Panc1 (cell line): ENCODE results near the gene MPRIP. TPM values are rescaled to one million over a fixed set of nuclear protein-coding genes. Genes with fewer than 3 reads are reported as not detected.
"Not testable (repeated sequence)": the region's sequence is repeated elsewhere in the genome, so short reads cannot be mapped to it uniquely, and the experiment has no call there.

Experiments used
- ATAC-seq: fragments of 200-7000 bp; cut with Tn5 transposase; 2 replicates; pipeline ENCODE4 v1.9.1; 2020; ENCODE audit warnings: mild to moderate bottlenecking, moderate library complexity
- BruUV-seq: library from RNA; stranded (reverse); fragments of 400-500 nt; replicated peaks from 2 replicates; lab custom pipeline; 2021; lab: Mats Ljungman, UMichigan
- CTCF ChIA-PET: fragments of 300-600 bp; sonication (Branson Sonifier 250); formaldehyde crosslinking; loops from one replicate; lab custom pipeline; 2022; ENCODE audit warnings: antibody characterized with exemption; lab: Charles Lee
- POLR2A ChIA-PET: fragments of 300-600 bp; sonication (Branson Sonifier 250); formaldehyde crosslinking; loops from one replicate; lab custom pipeline; 2022; ENCODE audit warnings: antibody characterized with exemption; lab: Charles Lee
- DNase-seq: peaks from one replicate; pipeline ENCODE4 v3.0.0-alpha.2; 2010; ENCODE audit warnings: low read depth, low spot score
- H3K27ac ChIP-seq: 2 replicates; pipeline ENCODE4 v1.5.1; 2011; ENCODE audit warnings: mild to moderate bottlenecking, low read length, inconsistent platforms
- H3K27me3 ChIP-seq: fragments of 200-500 bp; sonication (Bioruptor generic); 2 replicates; pipeline ENCODE4 v1.6.0; 2014; ENCODE audit warnings: low read length, inconsistent platforms; ENCODE audit not compliant: control insufficient read depth, insufficient read depth
- H3K36me3 ChIP-seq: fragments of 200-500 bp; sonication (Bioruptor generic); 2 replicates; pipeline ENCODE4 v1.5.1; 2014; ENCODE audit warnings: inconsistent platforms, mild to moderate bottlenecking, low read length, moderate library complexity; ENCODE audit not compliant: control insufficient read depth, insufficient read depth
- H3K4me1 ChIP-seq: 2 replicates; pipeline ENCODE4 v1.5.1; 2011; ENCODE audit warnings: inconsistent platforms, mild to moderate bottlenecking, low read length, moderate library complexity; ENCODE audit not compliant: control insufficient read depth, insufficient read depth
- H3K4me3 ChIP-seq, 2 experiments: 2 replicates each; pipeline ENCODE4 v1.5.1; 2011 to 2012; ENCODE audit warnings: low read depth in 2 of 2, low read length in 2 of 2, mild to moderate bottlenecking in 2 of 2, inconsistent platforms in 1 of 2, moderate library complexity in 1 of 2
- H3K9me3 ChIP-seq: fragments of 200-500 bp; sonication (Bioruptor generic); 2 replicates; pipeline ENCODE4 v1.5.1; 2014; ENCODE audit warnings: low read depth, mild to moderate bottlenecking, inconsistent platforms, low read length, moderate library complexity; ENCODE audit not compliant: control insufficient read depth, insufficient read depth
- POLR2AphosphoS5 ChIP-seq: IDR thresholded peaks from 2 replicates; pipeline ENCODE4 v1.6.1; 2012; ENCODE audit warnings: mild to moderate bottlenecking, low read depth, low read length, moderate library complexity
- SIN3A ChIP-seq: IDR thresholded peaks from 2 replicates; pipeline ENCODE4 v1.6.1; 2012; ENCODE audit warnings: low read depth, mild to moderate bottlenecking, low read length, moderate library complexity, borderline replicate concordance; ENCODE audit not compliant: insufficient read depth
- TCF7L2 ChIP-seq: IDR thresholded peaks from 2 replicates; pipeline ENCODE4 v1.6.1; 2011; ENCODE audit warnings: mild to moderate bottlenecking, low read depth, low read length, inconsistent platforms
- in situ Hi-C: cut with HindIII; loops from 2 replicates; pipeline ENCODE4 v1.10.0; 2016; ENCODE audit warnings: low sequenced_read_pairs, low pct_unique_long_range_greater_than_20kb
- intact Hi-C: fragments of 100-400 bp; cut with micrococcal nuclease; formaldehyde crosslinking; loops from one replicate; pipeline ENCODE4 v1.10.0; 2022; ENCODE audit not compliant: unreplicated experiment
- total RNA-seq: library from RNA; stranded (reverse); gene quantifications from one replicate; pipeline ENCODE4 v1.2.1, GENCODE V29; 2021; ENCODE audit not compliant: unreplicated experiment
- TF ChIP-seq, protein P1 (sequence below): fragments of 450-650 bp; IDR thresholded peaks from 2 replicates; pipeline ENCODE4 v1.5.1; 2017; ENCODE audit warnings: mild to moderate bottlenecking
- TF ChIP-seq, protein P2 (sequence below), 2 experiments: IDR thresholded peaks; 2 replicates each; pipeline ENCODE4 v1.6.1; 2011 to 2012; ENCODE audit warnings: low read depth in 2 of 2, control low read depth in 1 of 2, low read length in 1 of 2, mild to moderate bottlenecking in 1 of 2, moderate library complexity in 1 of 2; ENCODE audit not compliant: insufficient read depth in 1 of 2

Gene MPRIP
- total RNA-seq, 1 experiment from 2014 or later = 155 TPM

DNA sequence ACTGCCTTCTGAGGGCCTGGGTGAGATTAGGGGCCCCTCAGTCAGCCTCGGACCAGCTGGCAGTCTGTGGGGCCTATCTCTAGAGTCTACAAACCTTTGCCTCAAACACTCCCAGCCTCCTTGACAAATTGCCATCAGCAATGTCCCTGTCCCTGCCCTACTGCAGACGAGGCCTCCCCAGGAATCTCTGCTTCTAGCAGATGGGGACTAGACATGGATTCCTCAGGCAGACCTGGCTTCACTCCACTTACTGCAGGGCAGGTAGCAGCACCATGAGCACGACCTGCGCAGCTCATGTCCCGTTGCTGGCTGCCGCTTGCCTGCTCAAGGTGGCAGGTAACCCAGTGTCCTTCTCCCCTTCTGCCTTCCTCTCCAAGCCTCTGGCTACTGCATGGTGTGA lies 114.8 kb downstream of the MPRIP start:
- ChIA-PET CTCF (no interaction called here), POLR2A (no interaction called here)
- in situ Hi-C loops = no loop called here
- H3K4me3 ChIP-seq = no peak overlapping the region
- no peak for TF ChIP-seq POLR2AphosphoS5
- TF ChIP-seq SIN3A = no peak
- TF ChIP-seq TCF7L2 = no peak
- TF ChIP-seq, protein P1, sequence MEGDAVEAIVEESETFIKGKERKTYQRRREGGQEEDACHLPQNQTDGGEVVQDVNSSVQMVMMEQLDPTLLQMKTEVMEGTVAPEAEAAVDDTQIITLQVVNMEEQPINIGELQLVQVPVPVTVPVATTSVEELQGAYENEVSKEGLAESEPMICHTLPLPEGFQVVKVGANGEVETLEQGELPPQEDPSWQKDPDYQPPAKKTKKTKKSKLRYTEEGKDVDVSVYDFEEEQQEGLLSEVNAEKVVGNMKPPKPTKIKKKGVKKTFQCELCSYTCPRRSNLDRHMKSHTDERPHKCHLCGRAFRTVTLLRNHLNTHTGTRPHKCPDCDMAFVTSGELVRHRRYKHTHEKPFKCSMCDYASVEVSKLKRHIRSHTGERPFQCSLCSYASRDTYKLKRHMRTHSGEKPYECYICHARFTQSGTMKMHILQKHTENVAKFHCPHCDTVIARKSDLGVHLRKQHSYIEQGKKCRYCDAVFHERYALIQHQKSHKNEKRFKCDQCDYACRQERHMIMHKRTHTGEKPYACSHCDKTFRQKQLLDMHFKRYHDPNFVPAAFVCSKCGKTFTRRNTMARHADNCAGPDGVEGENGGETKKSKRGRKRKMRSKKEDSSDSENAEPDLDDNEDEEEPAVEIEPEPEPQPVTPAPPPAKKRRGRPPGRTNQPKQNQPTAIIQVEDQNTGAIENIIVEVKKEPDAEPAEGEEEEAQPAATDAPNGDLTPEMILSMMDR = no peak
- TF ChIP-seq, protein P2, sequence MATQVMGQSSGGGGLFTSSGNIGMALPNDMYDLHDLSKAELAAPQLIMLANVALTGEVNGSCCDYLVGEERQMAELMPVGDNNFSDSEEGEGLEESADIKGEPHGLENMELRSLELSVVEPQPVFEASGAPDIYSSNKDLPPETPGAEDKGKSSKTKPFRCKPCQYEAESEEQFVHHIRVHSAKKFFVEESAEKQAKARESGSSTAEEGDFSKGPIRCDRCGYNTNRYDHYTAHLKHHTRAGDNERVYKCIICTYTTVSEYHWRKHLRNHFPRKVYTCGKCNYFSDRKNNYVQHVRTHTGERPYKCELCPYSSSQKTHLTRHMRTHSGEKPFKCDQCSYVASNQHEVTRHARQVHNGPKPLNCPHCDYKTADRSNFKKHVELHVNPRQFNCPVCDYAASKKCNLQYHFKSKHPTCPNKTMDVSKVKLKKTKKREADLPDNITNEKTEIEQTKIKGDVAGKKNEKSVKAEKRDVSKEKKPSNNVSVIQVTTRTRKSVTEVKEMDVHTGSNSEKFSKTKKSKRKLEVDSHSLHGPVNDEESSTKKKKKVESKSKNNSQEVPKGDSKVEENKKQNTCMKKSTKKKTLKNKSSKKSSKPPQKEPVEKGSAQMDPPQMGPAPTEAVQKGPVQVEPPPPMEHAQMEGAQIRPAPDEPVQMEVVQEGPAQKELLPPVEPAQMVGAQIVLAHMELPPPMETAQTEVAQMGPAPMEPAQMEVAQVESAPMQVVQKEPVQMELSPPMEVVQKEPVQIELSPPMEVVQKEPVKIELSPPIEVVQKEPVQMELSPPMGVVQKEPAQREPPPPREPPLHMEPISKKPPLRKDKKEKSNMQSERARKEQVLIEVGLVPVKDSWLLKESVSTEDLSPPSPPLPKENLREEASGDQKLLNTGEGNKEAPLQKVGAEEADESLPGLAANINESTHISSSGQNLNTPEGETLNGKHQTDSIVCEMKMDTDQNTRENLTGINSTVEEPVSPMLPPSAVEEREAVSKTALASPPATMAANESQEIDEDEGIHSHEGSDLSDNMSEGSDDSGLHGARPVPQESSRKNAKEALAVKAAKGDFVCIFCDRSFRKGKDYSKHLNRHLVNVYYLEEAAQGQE (IDR thresholded peaks at IDR 0.05; ENCODE audit: insufficient read depth in 1 of 2, low read depth in 2 of 2, low read length in 1 of 2) = no peak
- H3K4me1 ChIP-seq = no peaks in the 10 kb centered on the region; the same call in 1 of the 2 replicates
- BruUV-seq = no TSS peak
- peaks cover 6% of the 10 kb centered on the region; the same call in 1 of the 2 replicates for H3K36me3 ChIP-seq
- no peak overlapping the region for H3K27ac ChIP-seq
- H3K9me3 ChIP-seq = no peaks in the 10 kb centered on the region
- intact Hi-C loops = no loop called here
- no peak for ATAC-seq
- no peaks in the 10 kb centered on the region for H3K27me3 ChIP-seq
- no peak for DNase-seq

DNA sequence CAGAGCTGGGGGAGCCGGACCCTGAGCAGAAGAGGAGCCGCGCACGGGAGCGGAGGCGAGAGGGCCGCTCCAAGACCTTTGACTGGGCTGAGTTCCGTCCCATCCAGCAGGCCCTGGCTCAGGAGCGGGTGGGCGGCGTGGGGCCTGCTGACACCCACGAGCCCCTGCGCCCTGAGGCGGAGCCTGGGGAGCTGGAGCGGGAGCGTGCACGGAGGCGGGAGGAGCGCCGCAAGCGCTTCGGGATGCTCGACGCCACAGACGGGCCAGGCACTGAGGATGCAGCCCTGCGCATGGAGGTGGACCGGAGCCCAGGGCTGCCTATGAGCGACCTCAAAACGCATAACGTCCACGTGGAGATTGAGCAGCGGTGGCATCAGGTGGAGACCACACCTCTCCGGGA lies 116.2 kb downstream of the MPRIP start:
- H3K4me1 ChIP-seq, H3K27ac ChIP-seq, CTCF ChIA-PET, H3K4me3 ChIP-seq, in situ Hi-C loops, ATAC-seq, POLR2A ChIA-PET, DNase-seq, H3K27me3 ChIP-seq, intact Hi-C loops, H3K9me3 ChIP-seq, BruUV-seq, H3K36me3 ChIP-seq: not testable (repeated sequence)

DNA sequence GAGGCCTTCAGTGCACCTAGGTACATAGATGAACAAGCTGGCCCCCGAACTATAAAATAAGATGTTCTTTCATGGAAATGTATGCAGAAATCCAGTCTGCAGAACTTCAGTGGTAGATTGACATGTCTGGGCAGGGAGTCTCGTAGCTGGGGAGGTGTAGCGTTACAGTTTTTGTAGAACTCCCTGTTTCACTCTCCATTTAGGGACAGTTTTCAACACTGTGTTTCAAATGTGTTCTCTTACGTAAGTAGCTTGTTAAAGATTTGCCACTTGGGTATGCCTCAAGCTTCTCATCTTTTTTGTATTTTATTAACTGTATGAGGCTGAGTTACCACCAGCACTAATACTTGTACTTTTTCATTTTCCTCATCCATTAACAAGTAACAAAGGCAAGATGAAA lies 117.3 kb downstream of the MPRIP start:
- H3K36me3 ChIP-seq = peaks cover 6% of the 10 kb centered on the region; the same call in 1 of the 2 replicates
- CTCF ChIA-PET = no interaction called here
- POLR2A ChIA-PET = no interaction called here

More for the DNA sequence above, 117.3 kb downstream of the MPRIP start:
- no peaks in the 10 kb centered on the region for H3K9me3 ChIP-seq
- intact Hi-C loops (no loop called here), in situ Hi-C loops (no loop called here)
- no peak overlapping the region for H3K27ac ChIP-seq
- H3K4me3 ChIP-seq = no peak overlapping the region
- H3K4me1 ChIP-seq = no peaks in the 10 kb centered on the region
- ATAC-seq (no peak), DNase-seq (no peak)
- no peaks in the 10 kb centered on the region for H3K27me3 ChIP-seq
- BruUV-seq = no TSS peak
- TF ChIP-seq POLR2AphosphoS5 (no peak), TCF7L2 (no peak), SIN3A (no peak)
- TF ChIP-seq, protein P1 = no peak
- TF ChIP-seq, protein P2 (IDR thresholded peaks at IDR 0.05; ENCODE audit: insufficient read depth in 1 of 2, low read depth in 2 of 2, low read length in 1 of 2) = no peak
